Daoy (cell line): ENCODE data around the gene CUL7. TPM values are rescaled to one million over a fixed set of nuclear protein-coding genes. Genes with fewer than 3 reads are reported as not detected.
"Not testable (repeated sequence)": the region's sequence is repeated elsewhere in the genome, so short reads cannot be mapped to it uniquely, and the experiment has no call there.

Experiments used
- DNase-seq: peaks from one replicate; pipeline ENCODE4 v3.0.0-alpha.2; 2015; ENCODE audit warnings: low read depth
- total RNA-seq: library from RNA; depleted of rRNA; stranded (reverse); fragments of >200 nt; shearing (Covaris generic); gene quantifications from 2 replicates; pipeline ENCODE4 v1.2.3, GENCODE V29; 2014

Gene CUL7
- total RNA-seq, 1 experiment from 2014 or later, result 24.2 TPM

- no peak for DNase-seq
Observed at GRCh38 chr6:43045371-43045930, 8.2 kb downstream of the CUL7 start.

DNA sequence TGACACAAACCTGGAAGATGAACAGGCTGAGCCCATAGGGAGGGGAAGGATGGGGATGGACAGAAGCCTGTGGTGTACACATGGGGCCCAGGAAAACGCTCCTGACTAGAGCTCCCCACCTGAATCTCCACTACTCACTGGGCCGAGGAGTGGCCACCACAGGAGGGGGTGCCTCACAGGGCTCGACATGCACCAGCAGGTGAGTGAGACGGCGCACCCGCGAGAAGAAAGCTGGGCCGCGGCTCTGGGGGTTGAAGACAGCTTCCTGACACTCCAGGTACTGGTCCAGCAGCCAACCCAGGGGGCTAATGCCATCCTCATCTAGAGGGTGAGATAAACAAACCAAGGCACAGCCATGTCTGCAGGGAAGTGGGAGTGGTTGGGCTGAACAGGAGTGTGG, 10.3 kb downstream of the CUL7 start:
- DNase-seq, result no peak

GRCh38 chr6:43041475-43041874, 12.2 kb downstream of the CUL7 start:
- not testable (repeated sequence) for DNase-seq

GRCh38 chr6:43040542-43041257, 13.0 kb downstream of the CUL7 start:
- DNase-seq, result no peak

- no peak for DNase-seq
Observed at GRCh38 chr6:43038727-43039126, 14.9 kb downstream of the CUL7 start.

- DNase-seq, result no peak
Observed at GRCh38 chr6:43037706-43038105, 15.9 kb downstream of the CUL7 start.

- DNase-seq, result no peak
Observed at GRCh38 chr6:43037197-43037596, 16.5 kb downstream of the CUL7 start.

DNA sequence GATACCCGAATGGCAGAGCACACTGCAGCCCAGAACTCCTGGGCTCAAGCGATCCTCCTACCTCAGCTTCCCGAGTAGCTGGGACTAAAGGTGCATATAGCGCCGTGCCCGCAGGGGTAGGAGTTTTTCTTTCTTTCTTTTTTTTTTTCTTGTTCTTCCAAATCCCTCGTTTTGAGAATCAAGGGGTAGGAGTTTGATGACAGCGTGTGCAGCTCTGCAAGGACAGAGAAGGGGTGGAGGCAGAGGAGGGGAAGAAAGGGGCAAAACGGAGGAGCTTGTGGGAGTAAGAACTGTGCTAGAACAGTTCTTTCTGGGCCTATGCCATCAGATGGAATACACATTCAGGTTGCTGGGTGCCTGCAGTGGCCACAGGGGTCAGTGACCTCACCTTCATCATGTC, 16.9 kb downstream of the CUL7 start:
- DNase-seq, result no peak

DNA sequence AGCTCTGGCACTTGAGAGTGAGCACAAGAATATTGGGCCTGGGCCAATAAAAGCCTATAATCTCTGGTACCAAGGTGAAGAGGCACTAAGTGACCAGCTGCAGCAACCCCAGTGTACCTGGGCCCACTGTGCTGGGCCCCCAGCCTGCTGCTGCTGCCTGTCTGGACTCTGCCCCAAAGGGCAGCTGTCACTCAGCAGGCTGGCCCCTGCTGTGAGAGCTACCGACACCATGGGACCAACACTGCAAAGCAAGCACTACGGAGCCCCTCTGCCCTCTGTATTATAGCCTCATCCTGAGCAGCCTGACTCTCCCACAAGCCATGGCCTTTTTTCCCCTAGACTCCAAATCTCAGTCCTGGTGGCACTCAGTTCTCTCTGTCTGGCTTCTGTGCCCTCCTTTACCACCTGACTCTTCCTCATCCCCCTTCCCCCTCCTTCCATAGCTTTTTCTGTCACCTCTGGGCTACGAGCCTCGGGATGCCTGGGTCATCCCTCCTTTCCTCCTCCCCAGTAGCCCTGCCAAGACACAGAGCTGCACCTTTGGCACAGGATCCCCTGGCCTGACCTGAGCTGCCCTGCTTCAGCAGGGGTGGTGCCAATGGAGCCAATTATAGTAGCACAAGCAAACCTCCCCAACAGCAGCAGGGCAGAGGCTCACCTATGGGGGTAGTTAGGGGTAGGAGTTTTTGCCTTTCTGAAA, 18.0 kb downstream of the CUL7 start:
- no peak for DNase-seq

DNA sequence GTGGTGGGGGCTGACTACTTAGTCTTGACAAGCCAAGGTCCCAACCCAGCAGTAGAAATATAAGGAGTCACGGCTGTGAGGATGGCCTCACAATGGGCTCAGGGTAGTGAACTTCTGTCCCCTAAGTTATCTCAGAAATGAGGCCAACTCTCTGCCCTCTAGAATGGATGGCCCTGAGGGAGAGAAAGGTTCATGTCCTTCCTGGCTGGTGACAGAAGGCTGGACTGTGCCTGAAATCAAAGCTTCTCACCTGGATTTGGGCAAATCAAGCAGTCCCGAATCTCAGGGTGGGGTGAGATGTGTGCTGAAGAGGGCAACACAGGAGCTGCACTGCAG, 19.5 kb downstream of the CUL7 start:
- DNase-seq, result no peak

DNA sequence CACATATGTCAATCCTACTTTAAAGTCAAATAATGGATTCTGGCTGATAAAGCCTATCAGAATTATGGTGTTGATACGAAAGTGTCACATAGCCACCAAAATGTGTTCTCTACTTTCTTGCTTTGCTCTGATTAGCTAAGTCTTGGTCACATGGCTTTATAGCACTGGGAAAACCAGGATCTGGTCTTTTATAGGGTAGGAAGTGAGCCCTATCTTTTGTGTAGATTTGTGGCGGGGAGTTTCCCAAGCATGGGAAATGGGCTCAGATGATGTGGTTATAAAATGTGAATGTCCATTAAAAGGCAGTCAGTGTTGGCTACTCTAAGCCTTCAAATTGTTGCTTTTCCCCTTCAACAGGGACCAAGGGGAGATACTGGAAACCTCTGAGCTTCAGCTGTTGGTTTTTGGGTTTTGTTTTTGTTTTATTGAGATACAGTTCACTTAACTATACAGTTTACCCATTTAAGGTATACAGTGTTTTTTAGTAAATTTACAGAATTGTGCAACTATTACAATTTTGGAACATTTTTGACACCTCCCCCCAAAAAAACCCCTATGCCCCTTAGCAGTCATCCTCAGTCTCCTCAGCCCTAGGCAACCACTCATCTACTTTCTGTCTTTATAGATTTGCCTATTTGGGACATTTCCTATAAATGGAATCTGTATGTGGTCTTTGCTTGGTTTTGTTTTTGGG, 20.0 kb downstream of the CUL7 start:
- no peak for DNase-seq

DNA sequence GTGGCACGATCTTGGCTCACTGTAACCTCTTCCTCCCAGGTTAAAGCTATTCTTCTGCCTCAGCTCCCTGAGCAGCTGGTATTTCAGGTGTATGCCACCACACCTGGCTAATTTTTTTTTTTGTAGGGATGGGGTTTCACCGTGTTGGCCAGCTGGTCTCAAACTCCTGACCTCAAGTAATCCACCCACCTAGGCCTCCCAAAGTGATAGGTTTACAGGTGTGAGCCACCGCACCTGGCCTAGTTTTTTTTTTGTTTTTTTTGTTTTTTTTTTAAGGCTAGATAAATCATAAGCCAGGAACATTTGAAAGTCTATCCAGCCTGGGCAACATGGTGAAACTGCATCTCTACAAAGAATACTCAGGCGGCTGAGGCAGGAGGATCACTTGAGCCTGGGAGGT, 21.3 kb downstream of the CUL7 start:
- no peak for DNase-seq

DNA sequence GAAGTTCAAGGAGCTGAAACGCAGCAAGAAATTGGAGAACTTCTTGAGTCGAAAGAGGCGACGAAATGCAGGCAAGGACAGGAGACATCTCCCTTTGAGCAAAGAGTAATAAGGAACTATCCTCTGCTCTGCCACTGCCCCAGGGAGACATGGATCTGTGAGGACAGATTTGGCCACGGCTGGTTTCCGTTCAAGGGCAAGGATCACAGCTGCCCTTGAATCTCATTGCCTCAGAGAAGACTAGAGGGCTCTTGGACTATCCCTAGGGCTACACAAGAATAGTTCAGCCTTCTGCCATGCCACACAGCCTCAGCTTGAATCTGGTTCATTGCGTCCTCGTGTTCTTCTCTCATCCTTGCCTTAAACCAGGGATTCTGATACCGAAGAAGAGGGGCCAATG, 24.5 kb downstream of the CUL7 start:
- DNase-seq, result no peak

- no peak for DNase-seq
Observed at GRCh38 chr6:43026365-43026764, 27.3 kb downstream of the CUL7 start.

- no peak for DNase-seq
Observed at GRCh38 chr6:43024436-43024835, 29.2 kb downstream of the CUL7 start.

- peak; percentile 90 for DNase-seq
Observed at GRCh38 chr6:43021270-43022047, 32.2 kb downstream of the CUL7 start, which contains the start of gene RRP36. TSS of gene RRP36 (plus strand) at chr6:43021623. CDS start at chr6:43021655, 32 bp downstream.

GRCh38 chr6:43020847-43021246, 32.8 kb downstream of the CUL7 start:
- peak; percentile 32 for DNase-seq

- DNase-seq, result no peak
Observed at GRCh38 chr6:43020052-43020705, 33.5 kb downstream of the CUL7 start.

DNA sequence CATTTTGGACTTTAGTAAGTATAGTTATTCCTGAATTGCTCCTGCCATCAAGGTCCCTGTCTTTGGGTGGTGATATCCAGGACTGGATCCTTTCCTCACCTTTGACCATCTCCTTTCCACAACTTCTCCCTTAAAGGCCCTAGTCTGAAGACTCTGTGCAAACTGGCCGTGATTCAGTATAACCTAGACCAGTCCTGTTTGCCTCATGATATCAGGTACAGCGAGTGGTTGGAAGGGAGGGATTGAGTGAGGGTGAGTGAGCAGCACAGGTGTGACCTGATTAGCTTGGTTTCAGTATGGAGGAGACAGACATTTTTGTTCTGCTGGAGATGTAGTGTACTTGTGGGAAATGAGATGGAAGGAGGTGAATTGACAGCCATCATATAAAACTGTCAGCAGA, 34.5 kb downstream of the CUL7 start:
- DNase-seq, result no peak

GRCh38 chr6:43016943-43017334, 36.7 kb downstream of the CUL7 start:
- no peak for DNase-seq
